ENCODE measurements around the gene CCR9. TPM values are rescaled to one million over a fixed set of nuclear protein-coding genes. Genes with fewer than 3 reads are reported as not detected.
A peak's percentile ranks its signal among the peaks of the same experiment; 100 is the strongest.

CCR9 gene
- total RNA-seq, 1 experiment from 2014 or later = not detected

GRCh38 chr3:45865563-45865962 is 20.8 kb upstream of the CCR9 start:
- DNase-seq = no peak
- no peaks in the 10 kb centered on the region; the same call in 1 of the 2 replicates for H3K27me3 ChIP-seq
- H3K9me3 ChIP-seq = no peaks in the 10 kb centered on the region; the same call in 1 of the 2 replicates
- no peaks in the 10 kb centered on the region for H3K36me3 ChIP-seq
- H3K4me3 ChIP-seq = no peak overlapping the region

- no peaks in the 10 kb centered on the region; the same call in 1 of the 2 replicates for H3K27me3 ChIP-seq
- H3K4me3 ChIP-seq = no peak overlapping the region
- no peak for DNase-seq
- no peaks in the 10 kb centered on the region; the same call in 1 of the 2 replicates for H3K9me3 ChIP-seq
- H3K36me3 ChIP-seq = no peaks in the 10 kb centered on the region
These were observed 18.1 kb upstream of the CCR9 start for GRCh38 chr3:45868213-45868612.

- H3K27me3 ChIP-seq = no peaks in the 10 kb centered on the region; the same call in 1 of the 2 replicates
- DNase-seq = no peak
- H3K36me3 ChIP-seq = no peaks in the 10 kb centered on the region
- no peak overlapping the region for H3K4me3 ChIP-seq
- H3K9me3 ChIP-seq = no peaks in the 10 kb centered on the region
These were observed 17.7 kb upstream of the CCR9 start for GRCh38 chr3:45868650-45869049.

GRCh38 chr3:45869638-45870037 is 16.7 kb upstream of the CCR9 start:
- Histone ChIP-seq H3K36me3 (no peaks in the 10 kb centered on the region), H3K9me3 (no peaks in the 10 kb centered on the region), H3K4me3 (no peak overlapping the region), H3K27me3 (no peaks in the 10 kb centered on the region; the same call in 1 of the 2 replicates)
- no peak for DNase-seq

GRCh38 chr3:45870099-45870498 is 16.2 kb upstream of the CCR9 start:
- no peak for DNase-seq
- Histone ChIP-seq H3K9me3 (no peaks in the 10 kb centered on the region), H3K36me3 (no peaks in the 10 kb centered on the region), H3K27me3 (no peaks in the 10 kb centered on the region; the same call in 1 of the 2 replicates), H3K4me3 (no peak overlapping the region)

GRCh38 chr3:45871780-45872179 is 14.6 kb upstream of the CCR9 start:
- H3K4me3 ChIP-seq = no peak overlapping the region
- DNase-seq = no peak
- no peaks in the 10 kb centered on the region for H3K27me3 ChIP-seq
- no peaks in the 10 kb centered on the region for H3K9me3 ChIP-seq
- no peaks in the 10 kb centered on the region for H3K36me3 ChIP-seq

GRCh38 chr3:45872569-45872968 is 13.8 kb upstream of the CCR9 start:
- Histone ChIP-seq H3K4me3 (no peak overlapping the region), H3K27me3 (no peaks in the 10 kb centered on the region), H3K36me3 (no peaks in the 10 kb centered on the region), H3K9me3 (no peaks in the 10 kb centered on the region)
- no peak for DNase-seq

- no peaks in the 10 kb centered on the region for H3K9me3 ChIP-seq
- no peaks in the 10 kb centered on the region for H3K36me3 ChIP-seq
- H3K4me3 ChIP-seq = no peak overlapping the region
- no peak for DNase-seq
- no peaks in the 10 kb centered on the region for H3K27me3 ChIP-seq
These were observed 13.3 kb upstream of the CCR9 start for GRCh38 chr3:45873036-45873435.

- H3K36me3 ChIP-seq = no peaks in the 10 kb centered on the region
- no peaks in the 10 kb centered on the region for H3K27me3 ChIP-seq
- no peak for DNase-seq
- no peak overlapping the region for H3K4me3 ChIP-seq
- no peaks in the 10 kb centered on the region for H3K9me3 ChIP-seq
These were observed 12.7 kb upstream of the CCR9 start for GRCh38 chr3:45873638-45874037.

GRCh38 chr3:45874677-45875346 is 11.5 kb upstream of the CCR9 start:
- Histone ChIP-seq H3K36me3 (no peaks in the 10 kb centered on the region), H3K9me3 (no peaks in the 10 kb centered on the region), H3K27me3 (no peaks in the 10 kb centered on the region), H3K4me3 (no peak overlapping the region)
- DNase-seq = no peak

GRCh38 chr3:45878124-45878523 is 8.2 kb upstream of the CCR9 start:
- H3K9me3 ChIP-seq = no peaks in the 10 kb centered on the region
- DNase-seq = no peak
- no peak overlapping the region for H3K4me3 ChIP-seq
- H3K36me3 ChIP-seq = no peaks in the 10 kb centered on the region
- H3K27me3 ChIP-seq = no peaks in the 10 kb centered on the region

GRCh38 chr3:45880725-45881077 is 5.6 kb upstream of the CCR9 start:
- Histone ChIP-seq H3K9me3 (no peaks in the 10 kb centered on the region), H3K36me3 (no peaks in the 10 kb centered on the region), H3K27me3 (no peaks in the 10 kb centered on the region), H3K4me3 (no peak overlapping the region)
- no peak for DNase-seq

- Histone ChIP-seq H3K27me3 (no peaks in the 10 kb centered on the region), H3K4me3 (no peak overlapping the region), H3K36me3 (no peaks in the 10 kb centered on the region), H3K9me3 (no peaks in the 10 kb centered on the region)
- peak; percentile 52 for DNase-seq
These were observed 5.0 kb upstream of the CCR9 start for GRCh38 chr3:45881078-45882022.

GRCh38 chr3:45884368-45885201 is 1.8 kb upstream of the CCR9 start:
- Histone ChIP-seq H3K4me3 (no peak overlapping the region), H3K27me3 (no peaks in the 10 kb centered on the region), H3K9me3 (no peaks in the 10 kb centered on the region), H3K36me3 (no peaks in the 10 kb centered on the region)
- no peak for DNase-seq

GRCh38 chr3:45887285-45887684 is 942 bp downstream of the CCR9 start:
- Histone ChIP-seq H3K9me3 (no peaks in the 10 kb centered on the region), H3K4me3 (no peak overlapping the region), H3K36me3 (no peaks in the 10 kb centered on the region), H3K27me3 (no peaks in the 10 kb centered on the region)
- no peak for DNase-seq

- DNase-seq = no peak
- Histone ChIP-seq H3K4me3 (no peak overlapping the region), H3K9me3 (no peaks in the 10 kb centered on the region), H3K36me3 (no peaks in the 10 kb centered on the region), H3K27me3 (no peaks in the 10 kb centered on the region)
These were observed 1.6 kb downstream of the CCR9 start for GRCh38 chr3:45887759-45888511.
